HG03097 (cell line): ENCODE results near the gene SPEF1.

Experiments
- ATAC-seq: cut with Tn5 transposase; IDR thresholded peaks from one replicate; pipeline ENCODE4 v1.9.1; 2021; ENCODE audit not compliant: unreplicated experiment, low FRiP score

The SPEF1 gene

DNA sequence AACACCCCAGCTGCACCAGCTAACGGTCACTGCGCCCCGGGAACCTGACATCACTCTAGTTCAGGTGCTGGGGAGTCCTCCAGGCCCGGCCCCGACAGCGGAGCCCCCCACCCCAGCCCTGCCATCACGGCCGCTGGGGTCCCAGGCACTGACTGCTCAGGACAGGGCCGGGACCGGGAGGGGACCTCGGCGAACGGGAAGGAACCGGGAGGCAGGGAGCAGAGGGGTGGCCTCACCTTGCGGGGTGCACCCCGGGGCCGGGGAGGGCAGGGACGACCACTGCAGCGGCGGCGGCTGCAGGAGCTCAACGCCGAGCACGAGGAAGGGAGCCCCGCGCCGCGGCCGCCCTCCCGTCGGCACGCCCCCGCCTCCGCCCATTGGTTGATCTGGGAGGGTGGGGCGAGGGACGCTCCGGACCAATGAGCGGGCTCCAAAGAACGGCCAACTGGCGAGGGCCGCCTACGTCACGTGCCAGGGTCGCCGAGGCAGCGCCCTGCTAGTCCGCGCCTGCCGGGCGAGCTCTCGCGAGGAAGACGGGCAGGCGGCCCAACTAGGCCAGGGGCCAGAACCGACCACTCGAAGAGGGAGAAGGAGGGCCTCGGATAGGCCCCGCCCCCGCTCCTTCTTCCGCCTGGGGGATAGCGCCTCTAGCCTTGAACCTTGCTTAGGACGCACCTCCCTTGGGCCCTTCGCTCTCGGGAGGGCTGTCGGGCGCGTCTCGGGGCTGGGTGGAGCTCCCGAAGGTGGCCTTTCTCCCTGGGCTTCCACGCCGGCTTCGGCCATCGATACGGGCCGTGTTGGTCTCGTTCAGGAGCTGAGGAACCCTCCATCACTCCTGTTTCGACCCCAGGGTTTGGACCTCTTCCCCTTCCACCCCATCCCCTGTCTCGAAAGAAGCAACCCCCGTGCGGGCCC, 13.6 kb downstream of the SPEF1 start, which contains the start of gene ADISSP:
TSS of gene ADISSP (minus strand) at position 327 of the 915 bp plus-strand sequence. CDS start 7,653 bp downstream, outside the sequence.
- ATAC-seq = peak; percentile 92

- no peak for ATAC-seq
Observed at GRCh38 chr20:3767110-3767426, 14.2 kb downstream of the SPEF1 start.

GRCh38 chr20:3766422-3767109, 14.7 kb downstream of the SPEF1 start:
- ATAC-seq = no peak

- ATAC-seq = no peak
Observed at GRCh38 chr20:3765171-3765882, 15.9 kb downstream of the SPEF1 start.

- no peak for ATAC-seq
Observed at GRCh38 chr20:3764659-3765058, 16.6 kb downstream of the SPEF1 start.

GRCh38 chr20:3763671-3764601, 17.3 kb downstream of the SPEF1 start:
- ATAC-seq = no peak

GRCh38 chr20:3760655-3761348, 20.4 kb downstream of the SPEF1 start:
- no peak for ATAC-seq

DNA sequence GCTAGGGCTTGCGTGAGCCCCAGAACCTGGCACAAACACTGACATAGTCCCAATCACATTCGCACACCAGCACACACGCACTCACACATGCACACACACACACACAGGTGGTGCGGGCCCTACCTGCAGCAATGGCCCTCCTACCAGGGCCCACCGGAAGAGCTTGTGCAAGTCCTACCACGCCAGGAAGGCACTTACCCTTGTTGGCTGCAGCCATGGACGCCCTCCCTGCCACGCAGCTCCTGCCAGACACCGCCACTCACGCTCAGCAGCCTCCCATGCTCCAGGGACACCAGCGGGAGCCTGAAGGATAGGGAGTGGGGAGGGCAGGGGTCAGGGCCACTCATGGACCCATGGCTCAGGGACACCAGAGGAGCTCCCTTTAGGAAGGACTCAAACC, 21.4 kb downstream of the SPEF1 start:
- ATAC-seq = no peak

DNA sequence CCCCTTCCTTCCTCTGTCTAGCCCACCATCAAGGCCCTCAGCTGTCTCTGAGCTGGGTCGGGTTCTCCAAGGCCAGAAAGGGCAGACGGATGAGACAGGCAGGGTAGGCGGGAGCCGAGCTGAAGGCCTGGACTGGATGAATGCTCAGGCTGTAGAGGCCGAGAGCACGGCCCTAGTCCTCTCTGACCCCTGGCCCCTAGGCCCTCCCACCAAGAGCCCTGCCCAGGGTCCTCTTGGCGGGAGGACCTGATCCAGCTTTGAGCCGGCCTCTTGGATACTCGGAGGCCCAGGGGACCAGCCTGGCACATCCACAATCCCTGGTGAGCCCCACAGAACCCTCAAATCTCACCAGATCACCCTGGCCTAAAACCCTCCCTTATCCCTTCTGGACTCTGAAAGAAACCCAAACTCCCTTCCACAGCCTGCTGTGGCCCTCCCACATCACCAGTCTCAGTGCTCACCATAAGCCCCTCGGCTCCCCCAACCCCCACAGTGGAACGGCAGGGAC, 21.9 kb downstream of the SPEF1 start:
- no peak for ATAC-seq

GRCh38 chr20:3758566-3758965, 22.7 kb downstream of the SPEF1 start:
- ATAC-seq = no peak

DNA sequence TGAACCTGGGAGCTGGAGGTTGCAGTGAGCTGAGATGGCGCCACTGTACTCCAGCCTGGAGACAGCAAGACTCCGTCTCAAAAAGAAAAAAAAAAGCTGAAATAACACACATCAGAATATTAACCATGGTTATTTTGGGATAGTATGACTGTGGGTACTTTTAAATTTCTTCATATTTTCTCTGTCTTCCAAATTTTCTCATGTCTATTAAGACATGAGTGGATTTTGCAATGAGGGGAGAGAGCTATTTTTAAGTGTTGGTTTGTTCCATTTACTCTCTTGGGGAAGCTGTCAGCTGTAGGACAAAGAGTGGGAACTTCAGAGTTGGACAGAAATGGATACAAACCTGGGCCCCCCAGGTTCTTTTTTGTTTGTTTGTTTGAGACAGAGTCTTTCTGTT, 24.0 kb downstream of the SPEF1 start:
- no peak for ATAC-seq

- no peak for ATAC-seq
Observed at GRCh38 chr20:3755814-3756480, 25.3 kb downstream of the SPEF1 start.

GRCh38 chr20:3755269-3755668, 26.0 kb downstream of the SPEF1 start:
- ATAC-seq = no peak

DNA sequence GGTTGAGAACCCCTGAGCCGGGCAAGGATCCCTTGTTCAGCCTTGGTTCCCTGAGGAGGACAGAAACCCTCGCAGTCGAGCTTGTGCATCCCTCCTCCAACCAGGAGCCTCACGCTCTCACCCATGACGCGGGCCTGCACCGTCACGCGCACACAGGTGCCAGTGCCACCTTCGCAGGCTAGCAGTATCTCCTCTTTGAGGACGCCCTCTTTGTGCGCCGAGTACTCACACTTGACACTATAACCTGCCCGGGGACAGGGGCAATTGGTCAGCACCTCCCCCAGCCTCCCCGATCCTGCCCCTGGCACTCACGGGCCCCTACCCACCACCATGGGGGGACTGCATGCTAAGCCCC, 27.0 kb downstream of the SPEF1 start:
- ATAC-seq = no peak

- ATAC-seq = no peak
Observed at GRCh38 chr20:3753501-3754275, 27.6 kb downstream of the SPEF1 start.

GRCh38 chr20:3753098-3753497, 28.1 kb downstream of the SPEF1 start:
- ATAC-seq = no peak

DNA sequence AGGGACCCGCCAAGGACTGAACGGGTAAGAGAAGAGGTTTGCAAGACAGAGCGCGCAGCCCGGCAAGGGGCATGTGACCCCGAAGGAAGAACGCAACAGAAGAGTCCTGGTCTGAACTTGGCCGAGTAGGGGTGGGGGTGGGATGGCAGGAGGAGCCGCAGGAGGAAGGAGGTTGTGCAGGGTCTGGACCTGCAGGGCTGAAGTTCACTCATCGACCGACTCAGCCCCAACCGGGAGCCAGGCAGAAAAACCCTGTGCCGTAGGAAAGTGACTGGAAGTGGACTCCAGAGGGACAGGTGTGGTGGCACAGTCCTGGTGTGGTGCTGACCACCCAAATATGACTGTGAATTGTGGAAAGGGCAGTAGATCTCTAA, 28.9 kb downstream of the SPEF1 start:
- no peak for ATAC-seq

GRCh38 chr20:3751675-3752385, 29.4 kb downstream of the SPEF1 start:
- ATAC-seq = no peak
